Kidney (tissue), 14 donors: ENCODE data around the gene TSBP1. TPM values are rescaled to one million over a fixed set of nuclear protein-coding genes. Genes with fewer than 3 reads are reported as not detected.

Experiments used
- DNase-seq, 5 donors: peaks; one replicate each; pipeline ENCODE4 v3.0.0-alpha.2; 2013 to 2020
- FAIRE-seq: peaks from 2 replicates; lab custom pipeline; 2012; peaks lifted over from hg19 to GRCh38; lab: Jason Lieb, UNC
- H3K27ac ChIP-seq, 2 donors: one replicate each; pipeline ENCODE4 v1.7.0; 2013; ENCODE audit warnings: low read depth in 2 of 2, low read length in 2 of 2, inconsistent platforms in 1 of 2
- H3K27me3 ChIP-seq: one replicate; pipeline ENCODE4 v1.7.1; 2013; ENCODE audit warnings: low read length, inconsistent platforms; ENCODE audit not compliant: control insufficient read depth, insufficient read depth
- H3K36me3 ChIP-seq, 3 donors: one replicate each; pipeline versions ENCODE4 v1.7.0 to v1.7.1; 2013; ENCODE audit warnings: low read length in 3 of 3, control low read depth in 1 of 3, inconsistent platforms in 1 of 3; ENCODE audit not compliant: insufficient read depth in 3 of 3, control insufficient read depth in 2 of 3
- H3K4me1 ChIP-seq, 3 donors: one replicate each; pipeline versions ENCODE4 v1.7.0 to v1.7.1; 2013; ENCODE audit warnings: low read length in 3 of 3, inconsistent platforms in 1 of 3, low read depth in 1 of 3; ENCODE audit not compliant: control insufficient read depth in 2 of 3, insufficient read depth in 2 of 3
- H3K4me3 ChIP-seq, 3 donors: one replicate each; pipeline versions ENCODE4 v1.7.0 to v1.8.1; 2013; ENCODE audit warnings: low read length in 3 of 3, control low read depth in 1 of 3, inconsistent platforms in 1 of 3
- H3K9ac ChIP-seq, 3 donors: one replicate each; pipeline versions ENCODE4 v1.7.0 to v1.7.1; 2013; ENCODE audit warnings: low read length in 3 of 3, control low read depth in 1 of 3, inconsistent platforms in 1 of 3
- H3K9me3 ChIP-seq, 3 donors: one replicate each; pipeline versions ENCODE4 v1.7.0 to v1.7.1; 2013; ENCODE audit warnings: low read length in 3 of 3, control low read depth in 1 of 3, inconsistent platforms in 1 of 3; ENCODE audit not compliant: control insufficient read depth in 2 of 3, insufficient read depth in 1 of 3
- intact Hi-C: fragments of 100-400 bp; cut with DNase I; formaldehyde crosslinking; loops from one replicate; pipeline ENCODE4 v1.11.1; 2022
- polyA plus RNA-seq: library from polyadenylated mRNA; stranded (reverse); fragments of 350-450 nt; fragmentation: Illumina TruSeq; extraction: RNeasy Lipid Tissue Mini Kit (QIAGEN cat#74804); gene quantifications from one replicate; pipeline ENCODE4 v1.2.3, GENCODE V29; 2014; ENCODE audit warnings: low read depth, low replicate concordance; ENCODE audit not compliant: insufficient read depth
- total RNA-seq: library from RNA; stranded (reverse); fragmentation: NEBNext Ultra II Directional; extraction: Animal tissue kit (Norgen Biotek cat#: 25700); gene quantifications from one replicate; pipeline ENCODE4 v1.2.1, GENCODE V29; 2021
- TF ChIP-seq, protein P1 (sequence below): IDR thresholded peaks from 3 replicates; pipeline ENCODE4 v1.5.1; 2012; ENCODE audit warnings: mild to moderate bottlenecking, moderate library complexity, borderline replicate concordance; ENCODE audit not compliant: insufficient read depth; ENCODE audit errors: extremely low read depth
- donor health status: control.
- donor health status: control.
- donor health status: control.
- donor health status: control.
- donor health status: control.
- donor health status: DM: yes; HTN: yes; CAD: no.
- donor health status: Normal renal cell carcinoma (clear cell type).

Gene TSBP1
- total and polyA plus RNA-seq, 2 donors from 2014 or later, result not detected

DNA sequence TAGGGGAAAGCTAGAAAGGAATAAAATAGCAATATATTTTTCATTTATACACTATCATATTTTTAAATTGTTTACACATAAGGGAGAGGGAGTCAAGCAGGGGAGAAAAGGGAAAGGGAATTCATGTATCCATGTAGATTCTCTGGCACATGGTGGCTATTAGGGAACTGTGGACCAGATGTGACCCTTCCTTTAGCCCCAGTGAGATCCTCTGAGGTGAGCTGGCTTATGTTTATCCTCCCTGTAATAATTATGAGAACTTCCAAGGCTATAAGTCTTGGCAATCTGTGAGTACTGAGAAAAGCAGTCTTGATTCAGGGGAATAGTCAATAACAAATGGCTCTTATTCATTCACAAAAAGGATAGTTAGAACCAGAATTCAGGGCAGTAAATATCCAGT is 42.6 kb downstream of the TSBP1 start:
- TF ChIP-seq, protein P1, sequence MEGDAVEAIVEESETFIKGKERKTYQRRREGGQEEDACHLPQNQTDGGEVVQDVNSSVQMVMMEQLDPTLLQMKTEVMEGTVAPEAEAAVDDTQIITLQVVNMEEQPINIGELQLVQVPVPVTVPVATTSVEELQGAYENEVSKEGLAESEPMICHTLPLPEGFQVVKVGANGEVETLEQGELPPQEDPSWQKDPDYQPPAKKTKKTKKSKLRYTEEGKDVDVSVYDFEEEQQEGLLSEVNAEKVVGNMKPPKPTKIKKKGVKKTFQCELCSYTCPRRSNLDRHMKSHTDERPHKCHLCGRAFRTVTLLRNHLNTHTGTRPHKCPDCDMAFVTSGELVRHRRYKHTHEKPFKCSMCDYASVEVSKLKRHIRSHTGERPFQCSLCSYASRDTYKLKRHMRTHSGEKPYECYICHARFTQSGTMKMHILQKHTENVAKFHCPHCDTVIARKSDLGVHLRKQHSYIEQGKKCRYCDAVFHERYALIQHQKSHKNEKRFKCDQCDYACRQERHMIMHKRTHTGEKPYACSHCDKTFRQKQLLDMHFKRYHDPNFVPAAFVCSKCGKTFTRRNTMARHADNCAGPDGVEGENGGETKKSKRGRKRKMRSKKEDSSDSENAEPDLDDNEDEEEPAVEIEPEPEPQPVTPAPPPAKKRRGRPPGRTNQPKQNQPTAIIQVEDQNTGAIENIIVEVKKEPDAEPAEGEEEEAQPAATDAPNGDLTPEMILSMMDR, result no peak
- intact Hi-C loops, result no loop called here
- no peaks in the 10 kb centered on the region for H3K27me3 ChIP-seq
- H3K9ac ChIP-seq, result no peak overlapping the region
- no peak overlapping the region for H3K4me3 ChIP-seq
- no peaks in the 10 kb centered on the region for H3K36me3 ChIP-seq
- H3K4me1 ChIP-seq, result no peaks in the 10 kb centered on the region
- no peak for FAIRE-seq
- no peak for DNase-seq
- no peak overlapping the region for H3K27ac ChIP-seq
- no peaks in the 10 kb centered on the region for H3K9me3 ChIP-seq

DNA sequence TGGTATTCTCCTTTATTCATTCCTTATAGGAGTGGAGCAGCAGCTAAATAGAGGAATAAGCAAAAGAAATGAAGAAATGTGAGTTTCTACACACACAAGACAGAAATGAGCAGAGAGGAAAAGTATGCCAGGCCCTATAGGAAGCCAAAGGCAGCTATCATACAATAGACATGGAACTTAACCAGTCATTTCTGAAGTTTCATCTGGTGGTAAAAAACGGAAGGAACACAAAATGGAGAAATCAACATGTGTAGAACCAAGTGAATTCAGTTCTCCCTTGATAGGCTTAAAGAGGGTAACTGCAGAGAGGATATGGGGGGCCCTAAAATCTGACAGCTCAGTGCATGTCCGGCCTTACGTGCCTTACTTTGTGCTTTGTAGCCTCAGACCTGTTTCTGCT is 44.6 kb downstream of the TSBP1 start:
- no peaks in the 10 kb centered on the region for H3K9me3 ChIP-seq
- H3K36me3 ChIP-seq, result no peaks in the 10 kb centered on the region
- intact Hi-C loops, result no loop called here
- no peak overlapping the region for H3K9ac ChIP-seq
- H3K27me3 ChIP-seq, result no peaks in the 10 kb centered on the region
- no peaks in the 10 kb centered on the region for H3K4me1 ChIP-seq
- DNase-seq, result no peak
- no peak for FAIRE-seq
- no peak overlapping the region for H3K27ac ChIP-seq
- no peak overlapping the region for H3K4me3 ChIP-seq
- TF ChIP-seq, protein P1, result no peak

DNA sequence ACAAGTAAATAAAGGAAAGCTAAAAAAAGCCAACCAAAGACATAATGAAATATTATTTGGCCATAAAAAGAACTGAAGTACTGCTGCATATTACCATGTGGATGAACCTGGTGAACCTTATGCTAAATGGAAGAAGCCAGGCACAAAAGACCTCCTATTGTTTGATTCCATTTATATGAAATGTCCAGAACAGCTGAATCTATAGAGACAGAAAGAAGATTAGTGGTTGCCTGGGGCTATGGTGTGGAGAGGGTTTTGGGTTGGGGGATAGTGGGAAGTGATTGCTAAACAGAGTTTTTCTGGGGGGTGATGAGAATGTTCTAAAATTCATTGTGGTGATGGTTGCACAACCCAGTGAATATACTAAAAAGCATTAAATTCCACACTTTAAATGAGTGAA is 53.2 kb downstream of the TSBP1 start:
- Histone ChIP-seq H3K27me3 (no peaks in the 10 kb centered on the region), H3K9ac (no peak overlapping the region), H3K36me3 (no peaks in the 10 kb centered on the region), H3K9me3 (no peaks in the 10 kb centered on the region), H3K27ac (no peak overlapping the region), H3K4me1 (no peaks in the 10 kb centered on the region), H3K4me3 (no peak overlapping the region)
- FAIRE-seq, result no peak
- intact Hi-C loops, result no loop called here
- DNase-seq, result no peak
- TF ChIP-seq, protein P1, result no peak

DNA sequence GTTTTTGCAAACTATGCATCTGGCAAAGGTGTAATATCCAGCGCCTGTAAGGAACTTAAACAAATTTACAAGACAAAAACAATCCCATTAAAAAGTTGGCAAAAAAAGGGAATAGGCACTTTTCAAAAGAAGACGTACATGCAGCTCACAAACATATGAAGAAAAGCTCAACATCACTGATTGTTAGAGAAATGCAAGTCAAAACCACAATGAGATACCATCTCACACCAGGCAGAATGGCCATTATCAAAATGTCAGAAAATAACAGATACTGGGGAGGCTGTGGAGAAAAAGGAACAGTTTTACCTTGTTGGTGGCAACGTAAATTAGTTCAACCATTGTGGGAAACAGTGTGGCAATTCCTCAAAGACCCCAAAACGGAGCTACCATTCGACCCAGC is 54.2 kb downstream of the TSBP1 start:
- no peak for DNase-seq
- TF ChIP-seq, protein P1, result no peak
- H3K36me3 ChIP-seq, result no peaks in the 10 kb centered on the region
- H3K9me3 ChIP-seq, result no peaks in the 10 kb centered on the region
- no peaks in the 10 kb centered on the region for H3K4me1 ChIP-seq
- H3K27me3 ChIP-seq, result no peaks in the 10 kb centered on the region
- H3K27ac ChIP-seq, result no peak overlapping the region
- no peak overlapping the region for H3K4me3 ChIP-seq
- intact Hi-C loops, result no loop called here
- H3K9ac ChIP-seq, result no peak overlapping the region
- FAIRE-seq, result no peak
